KMS-11 (cell line): ENCODE data around the gene PGRMC1.

Experiments used
- H2AFZ ChIP-seq: fragments of 200-600 bp; sonication (generic); 2 replicates; pipeline ENCODE4 v1.6.1; 2016; ENCODE audit warnings: antibody characterized with exemption, mixed run types, low read depth
- H3K27ac ChIP-seq: fragments of 200-600 bp; sonication (generic); 2 replicates; pipeline ENCODE4 v1.6.1; 2016; ENCODE audit warnings: mild to moderate bottlenecking, mixed run types
- H3K27me3 ChIP-seq: fragments of 200-600 bp; sonication (generic); 2 replicates; pipeline ENCODE4 v1.6.1; 2017; ENCODE audit warnings: mild to moderate bottlenecking, low read depth, mixed run types, moderate library complexity; ENCODE audit not compliant: insufficient read depth
- H3K36me3 ChIP-seq: fragments of 200-600 bp; sonication (generic); 2 replicates; pipeline ENCODE4 v1.6.1; 2017; ENCODE audit warnings: mild to moderate bottlenecking, mixed run types; ENCODE audit not compliant: insufficient read depth
- H3K4me1 ChIP-seq: fragments of 200-600 bp; sonication (generic); 2 replicates; pipeline ENCODE4 v1.6.1; 2016; ENCODE audit warnings: mild to moderate bottlenecking, low read depth, mixed run types; ENCODE audit not compliant: poor library complexity, severe bottlenecking
- H3K4me2 ChIP-seq: fragments of 200-600 bp; sonication (generic); 2 replicates; pipeline ENCODE4 v1.7.0; 2016; ENCODE audit warnings: mild to moderate bottlenecking, mixed run types
- H3K4me3 ChIP-seq: fragments of 200-600 bp; sonication (generic); IDR thresholded peaks from 2 replicates; pipeline ENCODE4 v1.6.1; 2017; ENCODE audit warnings: low read depth, low read length, mixed read lengths; ENCODE audit not compliant: insufficient read depth
- H3K79me2 ChIP-seq: fragments of 200-600 bp; sonication (generic); 2 replicates; pipeline ENCODE4 v1.6.1; 2016; ENCODE audit warnings: low read depth, mixed run types; ENCODE audit not compliant: insufficient read depth
- H3K9ac ChIP-seq: fragments of 200-600 bp; sonication (generic); 2 replicates; pipeline ENCODE4 v1.6.1; 2016; ENCODE audit warnings: mild to moderate bottlenecking, mixed run types
- H4K20me1 ChIP-seq: fragments of 200-600 bp; sonication (generic); 2 replicates; pipeline ENCODE4 v1.6.1; 2016; ENCODE audit warnings: mild to moderate bottlenecking, mixed run types; ENCODE audit not compliant: insufficient read depth
- TF ChIP-seq, protein P1 (sequence below): fragments of 200-600 bp; sonication (generic); conservative IDR thresholded peaks from 2 replicates; pipeline ENCODE4 v1.6.1; 2017; ENCODE audit warnings: low read depth, mild to moderate bottlenecking, antibody characterized with exemption, low read length, moderate library complexity, mixed read lengths

Gene PGRMC1

DNA sequence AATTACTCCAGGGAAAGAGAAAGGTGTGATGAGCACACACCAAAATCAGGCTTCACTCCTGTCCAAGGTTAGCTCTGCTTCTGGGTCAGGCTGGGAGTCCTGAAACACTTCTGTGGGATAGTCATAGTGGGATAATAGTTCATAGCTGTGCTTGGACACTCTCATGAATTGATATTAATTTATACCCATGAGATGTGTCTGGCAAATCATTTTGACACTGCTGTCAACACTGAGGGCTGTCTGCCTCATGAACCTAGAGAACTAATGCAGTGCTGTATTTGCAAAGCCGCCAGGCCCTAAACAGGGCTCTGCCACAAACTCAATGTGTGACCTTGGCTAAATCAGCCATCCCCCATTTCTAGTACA, 24.5 kb upstream of the PGRMC1 start:
- TF ChIP-seq, protein P1, sequence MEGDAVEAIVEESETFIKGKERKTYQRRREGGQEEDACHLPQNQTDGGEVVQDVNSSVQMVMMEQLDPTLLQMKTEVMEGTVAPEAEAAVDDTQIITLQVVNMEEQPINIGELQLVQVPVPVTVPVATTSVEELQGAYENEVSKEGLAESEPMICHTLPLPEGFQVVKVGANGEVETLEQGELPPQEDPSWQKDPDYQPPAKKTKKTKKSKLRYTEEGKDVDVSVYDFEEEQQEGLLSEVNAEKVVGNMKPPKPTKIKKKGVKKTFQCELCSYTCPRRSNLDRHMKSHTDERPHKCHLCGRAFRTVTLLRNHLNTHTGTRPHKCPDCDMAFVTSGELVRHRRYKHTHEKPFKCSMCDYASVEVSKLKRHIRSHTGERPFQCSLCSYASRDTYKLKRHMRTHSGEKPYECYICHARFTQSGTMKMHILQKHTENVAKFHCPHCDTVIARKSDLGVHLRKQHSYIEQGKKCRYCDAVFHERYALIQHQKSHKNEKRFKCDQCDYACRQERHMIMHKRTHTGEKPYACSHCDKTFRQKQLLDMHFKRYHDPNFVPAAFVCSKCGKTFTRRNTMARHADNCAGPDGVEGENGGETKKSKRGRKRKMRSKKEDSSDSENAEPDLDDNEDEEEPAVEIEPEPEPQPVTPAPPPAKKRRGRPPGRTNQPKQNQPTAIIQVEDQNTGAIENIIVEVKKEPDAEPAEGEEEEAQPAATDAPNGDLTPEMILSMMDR = no peak
- Histone ChIP-seq H3K27me3 (no peaks in the 10 kb centered on the region), H4K20me1 (no peaks in the 10 kb centered on the region), H3K4me1 (no peaks in the 10 kb centered on the region), H3K79me2 (no peaks in the 10 kb centered on the region), H2AFZ (no peak overlapping the region), H3K27ac (no peak overlapping the region), H3K4me3 (no peak overlapping the region), H3K36me3 (no peaks in the 10 kb centered on the region), H3K9ac (no peak overlapping the region), H3K4me2 (no peak overlapping the region)

DNA sequence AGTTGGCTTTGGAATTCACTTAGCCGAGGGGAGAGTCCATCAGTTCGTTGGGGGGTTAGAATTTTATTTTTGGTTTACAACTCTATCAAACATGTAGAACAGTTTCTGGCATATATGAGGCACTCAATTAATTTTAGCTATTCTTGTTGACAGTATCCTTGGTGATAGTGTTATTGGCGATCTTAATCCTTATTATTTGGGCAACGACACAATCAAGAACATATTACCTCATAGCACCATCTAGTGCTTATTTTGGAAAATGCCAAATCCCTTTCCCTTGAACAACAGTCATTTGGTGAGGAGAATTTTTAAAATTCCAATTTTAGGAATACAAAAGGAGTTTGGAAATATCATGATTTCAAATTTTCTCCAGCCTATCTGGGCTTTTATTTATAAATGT, 17.9 kb upstream of the PGRMC1 start:
- TF ChIP-seq, protein P1 = peak; percentile 58
- Histone ChIP-seq H3K4me3 (no peak overlapping the region), H3K36me3 (no peaks in the 10 kb centered on the region), H3K9ac (no peak overlapping the region), H4K20me1 (no peaks in the 10 kb centered on the region), H3K27ac (no peak overlapping the region), H3K4me2 (no peak overlapping the region), H3K79me2 (no peaks in the 10 kb centered on the region), H3K4me1 (no peaks in the 10 kb centered on the region), H3K27me3 (no peaks in the 10 kb centered on the region), H2AFZ (no peak overlapping the region)

DNA sequence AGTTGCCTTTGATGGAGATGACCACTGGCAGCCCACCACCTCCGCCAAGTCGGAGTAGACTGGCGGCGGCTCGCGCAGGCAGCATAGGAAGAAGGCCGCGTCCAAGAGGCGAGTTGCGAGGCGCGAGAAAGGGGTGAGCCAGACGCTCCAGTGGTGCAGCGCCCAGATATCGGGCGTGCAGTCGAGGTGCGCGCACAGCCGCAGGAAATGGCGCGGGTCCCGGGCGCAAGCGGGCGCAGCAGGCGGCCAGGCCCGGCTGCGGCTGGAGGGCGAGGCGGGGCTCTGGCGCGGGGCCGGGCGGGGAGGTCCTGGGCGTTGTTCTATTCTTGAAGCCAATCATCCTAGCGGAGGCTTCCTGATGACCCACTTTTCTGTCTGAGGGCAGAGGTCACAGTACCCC, 13.2 kb upstream of the PGRMC1 start:
- H3K36me3 ChIP-seq = no peaks in the 10 kb centered on the region
- no peak overlapping the region for H3K4me3 ChIP-seq
- H2AFZ ChIP-seq = no peak overlapping the region
- no peak overlapping the region for H3K4me2 ChIP-seq
- no peaks in the 10 kb centered on the region for H3K27me3 ChIP-seq
- no peaks in the 10 kb centered on the region for H3K79me2 ChIP-seq
- H3K4me1 ChIP-seq = no peaks in the 10 kb centered on the region
- no peaks in the 10 kb centered on the region for H4K20me1 ChIP-seq
- H3K9ac ChIP-seq = no peak overlapping the region
- H3K27ac ChIP-seq = no peak overlapping the region
- TF ChIP-seq, protein P1 = no peak

DNA sequence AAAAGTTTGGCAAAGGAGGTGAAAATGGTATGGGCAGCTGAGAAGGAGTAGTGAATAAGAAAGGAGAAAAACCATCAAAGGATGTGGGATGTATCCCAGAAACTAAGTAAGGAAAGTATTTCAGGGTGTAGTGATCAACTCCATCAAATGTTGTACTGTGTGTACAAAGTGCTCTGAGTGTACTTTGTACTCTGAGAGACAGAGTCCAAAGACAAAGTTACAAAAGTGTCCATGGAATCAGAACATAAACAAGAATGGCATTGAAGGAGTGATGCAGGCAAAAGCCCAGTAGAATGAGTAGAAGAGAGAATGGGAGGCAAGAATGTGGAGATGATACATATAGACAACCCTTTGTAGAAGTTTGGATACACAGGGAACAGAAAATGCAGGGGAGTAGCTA, 12.3 kb upstream of the PGRMC1 start:
- Histone ChIP-seq H3K4me3 (no peak overlapping the region), H3K9ac (no peak overlapping the region), H2AFZ (no peak overlapping the region), H3K27ac (no peak overlapping the region), H3K4me2 (no peak overlapping the region), H3K36me3 (no peaks in the 10 kb centered on the region), H3K27me3 (no peaks in the 10 kb centered on the region), H3K4me1 (no peaks in the 10 kb centered on the region), H4K20me1 (no peaks in the 10 kb centered on the region), H3K79me2 (no peaks in the 10 kb centered on the region)
- TF ChIP-seq, protein P1 = no peak

DNA sequence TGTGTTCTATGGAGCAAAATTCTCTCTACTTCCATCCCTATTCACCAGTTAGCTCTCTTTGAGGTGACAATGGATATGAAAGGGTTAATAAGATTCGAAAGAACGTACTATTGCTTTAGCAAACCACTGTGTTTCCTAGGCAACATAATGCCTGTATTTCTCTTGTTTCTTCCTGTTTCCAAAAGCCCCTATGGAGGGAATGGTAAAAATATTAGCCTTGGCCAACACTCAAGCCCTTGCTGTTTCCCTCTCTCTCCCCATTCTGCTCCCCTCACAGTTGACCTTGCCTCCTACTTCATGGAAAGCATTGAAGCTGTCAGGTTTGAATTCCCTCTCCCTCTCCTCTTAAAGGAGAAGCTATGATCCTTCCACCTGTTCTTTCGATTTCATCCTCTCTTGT, 9.6 kb upstream of the PGRMC1 start:
- Histone ChIP-seq H3K4me3 (no peak overlapping the region), H3K4me1 (peaks cover 10% of the 10 kb centered on the region), H3K4me2 (no peak overlapping the region), H3K79me2 (no peaks in the 10 kb centered on the region), H2AFZ (no peak overlapping the region), H3K9ac (no peak overlapping the region), H3K36me3 (no peaks in the 10 kb centered on the region), H4K20me1 (no peaks in the 10 kb centered on the region), H3K27ac (no peak overlapping the region), H3K27me3 (no peaks in the 10 kb centered on the region)
- TF ChIP-seq, protein P1 = no peak
